HEK293 (cell line): Measurements from ENCODE around the gene KCNA5.

Source experiments
- CTCF ChIA-PET: fragments of 350-600 bp; formaldehyde crosslinking; extraction: SDS; loops from one replicate; lab custom pipeline; 2021; ENCODE audit warnings: antibody characterized with exemption; lab: Yijun Ruan, JAX
- POLR2A ChIA-PET: fragments of 300-600 bp; formaldehyde crosslinking; extraction: SDS; loops from one replicate; lab custom pipeline; 2020; ENCODE audit warnings: antibody characterized with exemption, inconsistent platforms; lab: Yijun Ruan, JAX
- H3K27ac ChIP-seq: fragments of 200-500 bp; sonication (Bioruptor generic); 2 replicates; pipeline ENCODE4 v1.5.1; 2014; ENCODE audit warnings: low read depth, low read length, control low read depth, inconsistent platforms; ENCODE audit errors: extremely low read depth
- H3K36me3 ChIP-seq, 2 experiments: fragments of 200-500 bp in 1 of 2; sonication (Bioruptor generic) in 1 of 2; 1 replicate in 1 of 2; 2 replicates in 1 of 2; pipeline ENCODE4 v1.5.1; 2014 to 2017; ENCODE audit warnings: inconsistent platforms in 2 of 2, low read length in 2 of 2; ENCODE audit not compliant: control insufficient read depth in 2 of 2, insufficient read depth in 1 of 2
- H3K4me1 ChIP-seq: fragments of 200-500 bp; sonication (Bioruptor generic); 2 replicates; pipeline ENCODE4 v1.5.1; 2014; ENCODE audit warnings: mild to moderate bottlenecking, low read length, inconsistent platforms; ENCODE audit not compliant: control insufficient read depth, insufficient read depth
- H3K4me3 ChIP-seq: 2 replicates; pipeline ENCODE4 v1.5.1; 2011; ENCODE audit warnings: low read depth, mild to moderate bottlenecking, control low read depth, low read length, moderate library complexity
- H3K9me3 ChIP-seq: fragments of 200-500 bp; sonication (Bioruptor generic); 2 replicates; pipeline ENCODE4 v1.5.1; 2014; ENCODE audit warnings: low read depth, low read length, inconsistent platforms; ENCODE audit not compliant: control insufficient read depth, insufficient read depth
- BCL11A ChIP-seq: fragments of 450-650 bp; formaldehyde crosslinking; IDR thresholded peaks from 2 replicates; pipeline ENCODE4 v1.5.1; 2016; ENCODE audit warnings: low read depth, missing biosample characterization, missing genetic modification characterization
- GLIS2 ChIP-seq: fragments of 450-650 bp; formaldehyde crosslinking; IDR thresholded peaks from 2 replicates; pipeline ENCODE4 v1.5.1; 2016; ENCODE audit warnings: missing biosample characterization, missing genetic modification characterization
- TRIM28 ChIP-seq: IDR thresholded peaks from 2 replicates; pipeline ENCODE4 v1.6.1; 2011; ENCODE audit warnings: low read length, control low read depth, borderline replicate concordance
- YY2 ChIP-seq: fragments of 450-650 bp; formaldehyde crosslinking; IDR thresholded peaks from 2 replicates; pipeline ENCODE4 v1.5.1; 2016; ENCODE audit warnings: missing biosample characterization, missing genetic modification characterization
- ZNF585B ChIP-seq: fragments of 450-650 bp; formaldehyde crosslinking; IDR thresholded peaks from 2 replicates; pipeline ENCODE4 v1.5.1; 2016; ENCODE audit warnings: missing biosample characterization, missing genetic modification characterization
- ZNF701 ChIP-seq: fragments of 450-650 bp; formaldehyde crosslinking; IDR thresholded peaks from 2 replicates; pipeline ENCODE4 v1.5.1; 2016; ENCODE audit warnings: missing biosample characterization, missing genetic modification characterization
- ZNF837 ChIP-seq: fragments of 450-650 bp; formaldehyde crosslinking; IDR thresholded peaks from 2 replicates; pipeline ENCODE4 v1.5.1; 2016; ENCODE audit warnings: missing biosample characterization, missing genetic modification characterization
- TF ChIP-seq, protein P1 (sequence below): fragments of 450-650 bp; formaldehyde crosslinking; IDR thresholded peaks from 2 replicates; pipeline ENCODE4 v1.5.1; 2016; ENCODE audit warnings: missing biosample characterization, missing genetic modification characterization
- TF ChIP-seq, protein P2 (sequence below): fragments of 450-650 bp; formaldehyde crosslinking; IDR thresholded peaks from 2 replicates; pipeline ENCODE4 v1.5.1; 2016; ENCODE audit warnings: missing biosample characterization, missing genetic modification characterization
- TF ChIP-seq, protein P3 (sequence below): fragments of 450-650 bp; IDR thresholded peaks from 2 replicates; pipeline ENCODE4 v1.5.1; 2018; ENCODE audit warnings: missing biosample characterization, missing genetic modification characterization
- TF ChIP-seq, protein P4 (sequence below): fragments of 450-650 bp; formaldehyde crosslinking; conservative IDR thresholded peaks from 2 replicates; pipeline ENCODE4 v1.5.1; 2016; ENCODE audit warnings: low read depth, missing biosample characterization, missing genetic modification characterization
- TF ChIP-seq, protein P5 (sequence below): fragments of 450-650 bp; formaldehyde crosslinking; IDR thresholded peaks from 2 replicates; pipeline ENCODE4 v1.5.1; 2016; ENCODE audit warnings: missing biosample characterization, missing genetic modification characterization, low read depth
- TF ChIP-seq, protein P6 (sequence below): fragments of 450-650 bp; formaldehyde crosslinking; IDR thresholded peaks from 2 replicates; pipeline ENCODE4 v1.5.1; 2016; ENCODE audit warnings: missing biosample characterization, missing genetic modification characterization, borderline replicate concordance
- TF ChIP-seq, protein P7 (sequence below): fragments of 450-650 bp; formaldehyde crosslinking; IDR thresholded peaks from 2 replicates; pipeline ENCODE4 v1.5.1; 2017; ENCODE audit warnings: missing biosample characterization, missing genetic modification characterization
- TF ChIP-seq, protein P8 (sequence below): fragments of 450-650 bp; formaldehyde crosslinking; optimal IDR thresholded peaks from 2 replicates; pipeline ENCODE3; 2016; ENCODE audit warnings: missing biosample characterization, mild to moderate bottlenecking, missing genetic modification characterization
- TF ChIP-seq, protein P9 (sequence below): fragments of 450-650 bp; formaldehyde crosslinking; IDR thresholded peaks from 2 replicates; pipeline ENCODE4 v1.5.1; 2017; ENCODE audit warnings: missing biosample characterization, missing genetic modification characterization

KCNA5 gene

DNA sequence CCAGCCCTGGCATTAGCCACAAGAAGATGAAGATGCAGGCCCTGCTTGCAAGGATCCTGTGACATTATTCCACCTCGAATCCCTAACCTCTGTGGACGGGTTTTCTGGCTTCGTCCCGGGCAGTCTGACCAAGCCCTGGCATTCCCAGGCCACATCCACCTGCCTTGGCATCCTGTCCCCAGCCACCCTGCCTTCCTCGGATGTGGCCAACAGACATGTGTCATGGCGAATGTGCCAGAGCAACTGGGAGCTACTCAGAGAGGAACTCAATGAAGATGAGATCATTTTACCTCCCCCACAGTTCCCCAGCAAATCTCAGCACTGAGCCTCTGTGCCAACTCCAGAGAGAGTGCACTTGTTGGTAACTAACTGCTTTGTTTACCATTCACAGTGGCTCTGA is 33.5 kb upstream of the KCNA5 start (continued):
- TF ChIP-seq ZNF585B (tag by site-specific recombination) (no peak), ZNF837 (no peak), ZNF701 (tag by site-specific recombination) (no peak), BCL11A (tag by site-specific recombination) (no peak)
- TF ChIP-seq, protein P1, sequence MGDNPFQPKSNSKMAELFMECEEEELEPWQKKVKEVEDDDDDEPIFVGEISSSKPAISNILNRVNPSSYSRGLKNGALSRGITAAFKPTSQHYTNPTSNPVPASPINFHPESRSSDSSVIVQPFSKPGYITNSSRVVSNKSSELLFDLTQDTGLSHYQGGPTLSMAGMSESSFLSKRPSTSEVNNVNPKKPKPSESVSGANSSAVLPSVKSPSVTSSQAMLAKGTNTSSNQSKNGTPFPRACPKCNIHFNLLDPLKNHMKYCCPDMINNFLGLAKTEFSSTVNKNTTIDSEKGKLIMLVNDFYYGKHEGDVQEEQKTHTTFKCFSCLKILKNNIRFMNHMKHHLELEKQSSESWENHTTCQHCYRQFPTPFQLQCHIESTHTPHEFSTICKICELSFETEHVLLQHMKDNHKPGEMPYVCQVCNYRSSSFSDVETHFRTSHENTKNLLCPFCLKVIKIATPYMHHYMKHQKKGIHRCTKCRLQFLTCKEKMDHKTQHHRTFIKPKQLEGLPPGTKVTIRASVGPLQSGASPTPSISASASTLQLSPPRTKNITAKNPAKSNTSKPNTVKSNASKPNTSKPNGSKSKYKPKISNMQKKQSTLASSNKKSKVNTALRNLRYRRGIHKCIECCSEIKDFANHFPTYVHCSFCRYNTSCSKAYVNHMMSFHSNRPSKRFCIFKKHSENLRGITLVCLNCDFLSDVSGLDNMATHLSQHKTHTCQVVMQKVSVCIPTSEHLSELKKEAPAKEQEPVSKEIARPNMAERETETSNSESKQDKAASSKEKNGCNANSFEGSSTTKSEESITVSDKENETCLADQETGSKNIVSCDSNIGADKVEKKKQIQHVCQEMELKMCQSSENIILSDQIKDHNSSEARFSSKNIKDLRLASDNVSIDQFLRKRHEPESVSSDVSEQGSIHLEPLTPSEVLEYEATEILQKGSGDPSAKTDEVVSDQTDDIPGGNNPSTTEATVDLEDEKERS (tag by site-specific recombination), result no peak
- TF ChIP-seq, protein P2, sequence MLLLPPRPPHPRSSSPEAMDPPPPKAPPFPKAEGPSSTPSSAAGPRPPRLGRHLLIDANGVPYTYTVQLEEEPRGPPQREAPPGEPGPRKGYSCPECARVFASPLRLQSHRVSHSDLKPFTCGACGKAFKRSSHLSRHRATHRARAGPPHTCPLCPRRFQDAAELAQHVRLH (tag by site-specific recombination), result no peak
- TF ChIP-seq, protein P3, sequence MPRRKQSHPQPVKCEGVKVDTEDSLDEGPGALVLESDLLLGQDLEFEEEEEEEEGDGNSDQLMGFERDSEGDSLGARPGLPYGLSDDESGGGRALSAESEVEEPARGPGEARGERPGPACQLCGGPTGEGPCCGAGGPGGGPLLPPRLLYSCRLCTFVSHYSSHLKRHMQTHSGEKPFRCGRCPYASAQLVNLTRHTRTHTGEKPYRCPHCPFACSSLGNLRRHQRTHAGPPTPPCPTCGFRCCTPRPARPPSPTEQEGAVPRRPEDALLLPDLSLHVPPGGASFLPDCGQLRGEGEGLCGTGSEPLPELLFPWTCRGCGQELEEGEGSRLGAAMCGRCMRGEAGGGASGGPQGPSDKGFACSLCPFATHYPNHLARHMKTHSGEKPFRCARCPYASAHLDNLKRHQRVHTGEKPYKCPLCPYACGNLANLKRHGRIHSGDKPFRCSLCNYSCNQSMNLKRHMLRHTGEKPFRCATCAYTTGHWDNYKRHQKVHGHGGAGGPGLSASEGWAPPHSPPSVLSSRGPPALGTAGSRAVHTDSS (tag by site-specific recombination), result no peak
- TF ChIP-seq, protein P4, sequence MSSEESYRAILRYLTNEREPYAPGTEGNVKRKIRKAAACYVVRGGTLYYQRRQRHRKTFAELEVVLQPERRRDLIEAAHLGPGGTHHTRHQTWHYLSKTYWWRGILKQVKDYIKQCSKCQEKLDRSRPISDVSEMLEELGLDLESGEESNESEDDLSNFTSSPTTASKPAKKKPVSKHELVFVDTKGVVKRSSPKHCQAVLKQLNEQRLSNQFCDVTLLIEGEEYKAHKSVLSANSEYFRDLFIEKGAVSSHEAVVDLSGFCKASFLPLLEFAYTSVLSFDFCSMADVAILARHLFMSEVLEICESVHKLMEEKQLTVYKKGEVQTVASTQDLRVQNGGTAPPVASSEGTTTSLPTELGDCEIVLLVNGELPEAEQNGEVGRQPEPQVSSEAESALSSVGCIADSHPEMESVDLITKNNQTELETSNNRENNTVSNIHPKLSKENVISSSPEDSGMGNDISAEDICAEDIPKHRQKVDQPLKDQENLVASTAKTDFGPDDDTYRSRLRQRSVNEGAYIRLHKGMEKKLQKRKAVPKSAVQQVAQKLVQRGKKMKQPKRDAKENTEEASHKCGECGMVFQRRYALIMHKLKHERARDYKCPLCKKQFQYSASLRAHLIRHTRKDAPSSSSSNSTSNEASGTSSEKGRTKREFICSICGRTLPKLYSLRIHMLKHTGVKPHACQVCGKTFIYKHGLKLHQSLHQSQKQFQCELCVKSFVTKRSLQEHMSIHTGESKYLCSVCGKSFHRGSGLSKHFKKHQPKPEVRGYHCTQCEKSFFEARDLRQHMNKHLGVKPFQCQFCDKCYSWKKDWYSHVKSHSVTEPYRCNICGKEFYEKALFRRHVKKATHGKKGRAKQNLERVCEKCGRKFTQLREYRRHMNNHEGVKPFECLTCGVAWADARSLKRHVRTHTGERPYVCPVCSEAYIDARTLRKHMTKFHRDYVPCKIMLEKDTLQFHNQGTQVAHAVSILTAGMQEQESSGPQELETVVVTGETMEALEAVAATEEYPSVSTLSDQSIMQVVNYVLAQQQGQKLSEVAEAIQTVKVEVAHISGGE, result no peak

DNA sequence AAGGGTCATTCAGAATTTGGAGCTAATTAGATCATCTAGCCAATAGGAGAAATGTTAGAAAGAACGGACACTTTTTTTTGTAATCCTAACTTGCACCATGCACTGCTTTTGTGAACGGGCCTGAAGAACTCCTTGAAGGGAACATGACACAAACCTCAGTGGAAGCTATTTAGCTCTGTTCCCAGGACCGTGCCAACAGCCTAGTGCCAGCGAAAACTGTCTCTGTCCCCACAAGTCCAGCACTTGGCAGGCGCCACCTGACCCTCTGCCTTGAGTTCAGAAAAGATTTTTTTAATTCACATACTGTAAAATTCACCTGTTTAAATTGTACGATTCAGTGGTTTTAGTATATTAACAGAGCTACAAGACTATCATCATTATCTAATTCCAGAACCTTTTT is 31.3 kb upstream of the KCNA5 start:
- Histone ChIP-seq H3K27ac (no peak overlapping the region), H3K9me3 (no peaks in the 10 kb centered on the region), H3K4me3 (no peak overlapping the region), H3K4me1 (no peaks in the 10 kb centered on the region), H3K36me3 (no peaks in the 10 kb centered on the region)
- ChIA-PET POLR2A (interaction anchor here (0.6 to 1.2 kb wide), 2 partner anchors 21 to 24 kb away, joined by 3 to 6 read pairs; no protein-coding TSS in a partner anchor), CTCF (interaction anchor here (2.2 to 3.3 kb wide), 3 partner anchors 10 to 157 kb away, joined by 10 to 19 read pairs (median 17); no protein-coding TSS in a partner anchor)
- TF ChIP-seq, protein P5, sequence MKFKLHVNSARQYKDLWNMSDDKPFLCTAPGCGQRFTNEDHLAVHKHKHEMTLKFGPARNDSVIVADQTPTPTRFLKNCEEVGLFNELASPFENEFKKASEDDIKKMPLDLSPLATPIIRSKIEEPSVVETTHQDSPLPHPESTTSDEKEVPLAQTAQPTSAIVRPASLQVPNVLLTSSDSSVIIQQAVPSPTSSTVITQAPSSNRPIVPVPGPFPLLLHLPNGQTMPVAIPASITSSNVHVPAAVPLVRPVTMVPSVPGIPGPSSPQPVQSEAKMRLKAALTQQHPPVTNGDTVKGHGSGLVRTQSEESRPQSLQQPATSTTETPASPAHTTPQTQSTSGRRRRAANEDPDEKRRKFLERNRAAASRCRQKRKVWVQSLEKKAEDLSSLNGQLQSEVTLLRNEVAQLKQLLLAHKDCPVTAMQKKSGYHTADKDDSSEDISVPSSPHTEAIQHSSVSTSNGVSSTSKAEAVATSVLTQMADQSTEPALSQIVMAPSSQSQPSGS (tag by site-specific recombination), result no peak
- TF ChIP-seq TRIM28, result no peak
- TF ChIP-seq, protein P6, sequence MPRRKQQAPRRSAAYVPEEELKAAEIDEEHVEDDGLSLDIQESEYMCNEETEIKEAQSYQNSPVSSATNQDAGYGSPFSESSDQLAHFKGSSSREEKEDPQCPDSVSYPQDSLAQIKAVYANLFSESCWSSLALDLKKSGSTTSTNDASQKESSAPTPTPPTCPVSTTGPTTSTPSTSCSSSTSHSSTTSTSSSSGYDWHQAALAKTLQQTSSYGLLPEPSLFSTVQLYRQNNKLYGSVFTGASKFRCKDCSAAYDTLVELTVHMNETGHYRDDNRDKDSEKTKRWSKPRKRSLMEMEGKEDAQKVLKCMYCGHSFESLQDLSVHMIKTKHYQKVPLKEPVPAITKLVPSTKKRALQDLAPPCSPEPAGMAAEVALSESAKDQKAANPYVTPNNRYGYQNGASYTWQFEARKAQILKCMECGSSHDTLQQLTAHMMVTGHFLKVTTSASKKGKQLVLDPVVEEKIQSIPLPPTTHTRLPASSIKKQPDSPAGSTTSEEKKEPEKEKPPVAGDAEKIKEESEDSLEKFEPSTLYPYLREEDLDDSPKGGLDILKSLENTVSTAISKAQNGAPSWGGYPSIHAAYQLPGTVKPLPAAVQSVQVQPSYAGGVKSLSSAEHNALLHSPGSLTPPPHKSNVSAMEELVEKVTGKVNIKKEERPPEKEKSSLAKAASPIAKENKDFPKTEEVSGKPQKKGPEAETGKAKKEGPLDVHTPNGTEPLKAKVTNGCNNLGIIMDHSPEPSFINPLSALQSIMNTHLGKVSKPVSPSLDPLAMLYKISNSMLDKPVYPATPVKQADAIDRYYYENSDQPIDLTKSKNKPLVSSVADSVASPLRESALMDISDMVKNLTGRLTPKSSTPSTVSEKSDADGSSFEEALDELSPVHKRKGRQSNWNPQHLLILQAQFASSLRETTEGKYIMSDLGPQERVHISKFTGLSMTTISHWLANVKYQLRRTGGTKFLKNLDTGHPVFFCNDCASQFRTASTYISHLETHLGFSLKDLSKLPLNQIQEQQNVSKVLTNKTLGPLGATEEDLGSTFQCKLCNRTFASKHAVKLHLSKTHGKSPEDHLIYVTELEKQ (tag by site-specific recombination), result no peak
- no peak for TF ChIP-seq YY2 (tag by site-specific recombination)
- TF ChIP-seq, protein P7, sequence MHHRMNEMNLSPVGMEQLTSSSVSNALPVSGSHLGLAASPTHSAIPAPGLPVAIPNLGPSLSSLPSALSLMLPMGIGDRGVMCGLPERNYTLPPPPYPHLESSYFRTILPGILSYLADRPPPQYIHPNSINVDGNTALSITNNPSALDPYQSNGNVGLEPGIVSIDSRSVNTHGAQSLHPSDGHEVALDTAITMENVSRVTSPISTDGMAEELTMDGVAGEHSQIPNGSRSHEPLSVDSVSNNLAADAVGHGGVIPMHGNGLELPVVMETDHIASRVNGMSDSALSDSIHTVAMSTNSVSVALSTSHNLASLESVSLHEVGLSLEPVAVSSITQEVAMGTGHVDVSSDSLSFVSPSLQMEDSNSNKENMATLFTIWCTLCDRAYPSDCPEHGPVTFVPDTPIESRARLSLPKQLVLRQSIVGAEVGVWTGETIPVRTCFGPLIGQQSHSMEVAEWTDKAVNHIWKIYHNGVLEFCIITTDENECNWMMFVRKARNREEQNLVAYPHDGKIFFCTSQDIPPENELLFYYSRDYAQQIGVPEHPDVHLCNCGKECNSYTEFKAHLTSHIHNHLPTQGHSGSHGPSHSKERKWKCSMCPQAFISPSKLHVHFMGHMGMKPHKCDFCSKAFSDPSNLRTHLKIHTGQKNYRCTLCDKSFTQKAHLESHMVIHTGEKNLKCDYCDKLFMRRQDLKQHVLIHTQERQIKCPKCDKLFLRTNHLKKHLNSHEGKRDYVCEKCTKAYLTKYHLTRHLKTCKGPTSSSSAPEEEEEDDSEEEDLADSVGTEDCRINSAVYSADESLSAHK, result no peak
- TF ChIP-seq, protein P8, sequence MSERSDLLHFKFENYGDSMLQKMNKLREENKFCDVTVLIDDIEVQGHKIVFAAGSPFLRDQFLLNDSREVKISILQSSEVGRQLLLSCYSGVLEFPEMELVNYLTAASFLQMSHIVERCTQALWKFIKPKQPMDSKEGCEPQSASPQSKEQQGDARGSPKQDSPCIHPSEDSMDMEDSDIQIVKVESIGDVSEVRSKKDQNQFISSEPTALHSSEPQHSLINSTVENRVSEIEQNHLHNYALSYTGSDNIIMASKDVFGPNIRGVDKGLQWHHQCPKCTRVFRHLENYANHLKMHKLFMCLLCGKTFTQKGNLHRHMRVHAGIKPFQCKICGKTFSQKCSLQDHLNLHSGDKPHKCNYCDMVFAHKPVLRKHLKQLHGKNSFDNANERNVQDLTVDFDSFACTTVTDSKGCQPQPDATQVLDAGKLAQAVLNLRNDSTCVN (tag by site-specific recombination), result no peak
- TF ChIP-seq, protein P9, sequence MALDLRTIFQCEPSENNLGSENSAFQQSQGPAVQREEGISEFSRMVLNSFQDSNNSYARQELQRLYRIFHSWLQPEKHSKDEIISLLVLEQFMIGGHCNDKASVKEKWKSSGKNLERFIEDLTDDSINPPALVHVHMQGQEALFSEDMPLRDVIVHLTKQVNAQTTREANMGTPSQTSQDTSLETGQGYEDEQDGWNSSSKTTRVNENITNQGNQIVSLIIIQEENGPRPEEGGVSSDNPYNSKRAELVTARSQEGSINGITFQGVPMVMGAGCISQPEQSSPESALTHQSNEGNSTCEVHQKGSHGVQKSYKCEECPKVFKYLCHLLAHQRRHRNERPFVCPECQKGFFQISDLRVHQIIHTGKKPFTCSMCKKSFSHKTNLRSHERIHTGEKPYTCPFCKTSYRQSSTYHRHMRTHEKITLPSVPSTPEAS (tag by site-specific recombination), result no peak
- no peak for TF ChIP-seq GLIS2 (tag by site-specific recombination)
